IMR-90 (cell line): ENCODE results near the gene COA1. TPM values are rescaled to one million over a fixed set of nuclear protein-coding genes. Genes with fewer than 3 reads are reported as not detected.

Experiments used
- ATAC-seq: fragments of 200-7000 bp; cut with Tn5 transposase; 2 replicates; pipeline ENCODE4 v1.9.1; 2020; ENCODE audit warnings: low read depth, mild to moderate bottlenecking, moderate library complexity
- BruUV-seq: library from RNA; stranded (reverse); fragments of 400-500 nt; replicated peaks from 2 replicates; lab custom pipeline; 2021; lab: Mats Ljungman, UMichigan
- CTCF ChIA-PET: fragments of 300-600 bp; formaldehyde crosslinking; extraction: SDS; loops from one replicate; lab custom pipeline; 2021; ENCODE audit warnings: antibody characterized with exemption; lab: Yijun Ruan, JAX
- POLR2A ChIA-PET: fragments of 300-600 bp; sonication (Branson Sonifier 250); formaldehyde crosslinking; loops from one replicate; lab custom pipeline; 2022; ENCODE audit warnings: antibody characterized with exemption; ENCODE audit not compliant: unreplicated experiment; lab: Charles Lee
- DNase-seq: peaks from one replicate; pipeline ENCODE4 v3.0.0; 2013
- H2AFZ ChIP-seq: replicated peaks from 2 replicates; pipeline ENCODE3; 2013; ENCODE audit warnings: low read length, mild to moderate bottlenecking; ENCODE audit not compliant: poor library complexity
- H2AK5ac ChIP-seq: 2 replicates; pipeline ENCODE4 v1.6.1; 2013; ENCODE audit warnings: low read depth, low read length, inconsistent platforms
- H2AK9ac ChIP-seq: replicated peaks from 2 replicates; pipeline ENCODE3; 2013; ENCODE audit warnings: mild to moderate bottlenecking, low read depth, low read length, moderate library complexity; ENCODE audit not compliant: poor library complexity
- H2BK120ac ChIP-seq: 2 replicates; pipeline ENCODE4 v1.6.1; 2013; ENCODE audit warnings: low read depth, low read length, inconsistent platforms
- H2BK15ac ChIP-seq: 3 replicates; pipeline ENCODE4 v1.6.1; 2013; ENCODE audit warnings: low read depth, low read length, inconsistent platforms
- H2BK20ac ChIP-seq: 2 replicates; pipeline ENCODE4 v1.6.1; 2013; ENCODE audit warnings: low read depth, mild to moderate bottlenecking, inconsistent platforms, low read length, moderate library complexity
- H2BK5ac ChIP-seq: 2 replicates; pipeline ENCODE4 v1.6.1; 2013; ENCODE audit warnings: mild to moderate bottlenecking, low read depth, low read length, inconsistent platforms; ENCODE audit not compliant: poor library complexity, severe bottlenecking
- H3K14ac ChIP-seq: replicated peaks from 2 replicates; pipeline ENCODE4 v1.6.1; 2013; ENCODE audit warnings: low read depth, low read length, inconsistent platforms
- H3K18ac ChIP-seq: 2 replicates; pipeline ENCODE4 v1.6.1; 2013; ENCODE audit warnings: low read depth, low read length, control low read depth
- H3K23ac ChIP-seq: 2 replicates; pipeline ENCODE4 v1.6.1; 2013; ENCODE audit warnings: low read depth, low read length, inconsistent platforms
- H3K27ac ChIP-seq: 2 replicates; pipeline ENCODE4 v1.5.1; 2013; ENCODE audit warnings: mild to moderate bottlenecking, control low read depth, low read length; ENCODE audit not compliant: insufficient read depth
- H3K27me3 ChIP-seq: 2 replicates; pipeline ENCODE4 v1.6.1; 2013; ENCODE audit warnings: low read length; ENCODE audit not compliant: control insufficient read depth, insufficient read depth
- H3K36me3 ChIP-seq: 2 replicates; pipeline ENCODE4 v1.6.1; 2013; ENCODE audit warnings: low read length, mixed read lengths; ENCODE audit not compliant: control insufficient read depth, insufficient read depth
- H3K4ac ChIP-seq: 2 replicates; pipeline ENCODE4 v1.6.1; 2013; ENCODE audit warnings: low read depth, low read length, inconsistent platforms
- H3K4me1 ChIP-seq: 2 replicates; pipeline ENCODE4 v1.6.1; 2013; ENCODE audit warnings: low read length, mixed read lengths; ENCODE audit not compliant: control insufficient read depth, insufficient read depth
- H3K4me2 ChIP-seq: 2 replicates; pipeline ENCODE4 v1.6.1; 2013; ENCODE audit warnings: low read depth, mild to moderate bottlenecking, control low read depth, low read length, moderate library complexity
- H3K4me3 ChIP-seq: 2 replicates; pipeline ENCODE4 v1.5.1; 2013; ENCODE audit warnings: low read depth, mild to moderate bottlenecking, control low read depth, low read length, moderate library complexity; ENCODE audit not compliant: insufficient read depth
- H3K56ac ChIP-seq: 2 replicates; pipeline ENCODE4 v1.6.1; 2013; ENCODE audit warnings: low read length, inconsistent platforms; ENCODE audit not compliant: insufficient read depth; ENCODE audit errors: extremely low read depth
- H3K79me1 ChIP-seq, 2 experiments: 2 replicates each; pipeline ENCODE4 v1.6.1; 2013; ENCODE audit warnings: low read length in 2 of 2, inconsistent platforms in 1 of 2, low read depth in 1 of 2
- H3K9ac ChIP-seq: 2 replicates; pipeline ENCODE4 v1.6.1; 2013; ENCODE audit warnings: low read depth, low read length, control low read depth
- H3K9me1 ChIP-seq: 2 replicates; pipeline ENCODE4 v1.6.1; 2013; ENCODE audit warnings: low read length, inconsistent platforms; ENCODE audit not compliant: insufficient read depth
- H3K9me3 ChIP-seq: 2 replicates; pipeline ENCODE4 v1.6.1; 2013; ENCODE audit warnings: low read length; ENCODE audit not compliant: control insufficient read depth, insufficient read depth
- H4K20me1 ChIP-seq: 2 replicates; pipeline ENCODE4 v1.6.1; 2013; ENCODE audit warnings: low read length, inconsistent platforms; ENCODE audit not compliant: insufficient read depth
- H4K5ac ChIP-seq: 2 replicates; pipeline ENCODE4 v1.6.1; 2013; ENCODE audit warnings: mild to moderate bottlenecking, low read depth, low read length, control low read depth
- H4K8ac ChIP-seq, 2 experiments: 2 replicates each; pipeline ENCODE4 v1.6.1; 2013; ENCODE audit warnings: low read depth in 2 of 2, low read length in 2 of 2, control low read depth in 1 of 2, inconsistent platforms in 1 of 2
- H4K91ac ChIP-seq: 2 replicates; pipeline ENCODE4 v1.6.1; 2013; ENCODE audit warnings: low read depth, low read length, inconsistent platforms; ENCODE audit not compliant: insufficient read depth
- CHD1 ChIP-seq: IDR thresholded peaks from 2 replicates; pipeline ENCODE4 v1.6.1; 2012; ENCODE audit warnings: low read depth, low read length, improper control_type of control experiment
- FOS ChIP-seq: fragments of 150-350 bp; IDR thresholded peaks from 2 replicates; pipeline ENCODE4 v1.6.1; 2016; ENCODE audit warnings: low read depth, low read length
- MAFK ChIP-seq: IDR thresholded peaks from 2 replicates; pipeline ENCODE4 v1.6.1; 2012; ENCODE audit warnings: low read depth, low read length, improper control_type of control experiment
- MAZ ChIP-seq: IDR thresholded peaks from 2 replicates; pipeline ENCODE4 v1.6.1; 2012; ENCODE audit warnings: low read depth, mild to moderate bottlenecking, low read length, improper control_type of control experiment, moderate library complexity, borderline replicate concordance
- MXI1 ChIP-seq: IDR thresholded peaks from 2 replicates; pipeline ENCODE4 v1.6.1; 2012; ENCODE audit warnings: low read depth, mild to moderate bottlenecking, low read length, moderate library complexity, borderline replicate concordance
- NFE2L2 ChIP-seq: fragments of 150-350 bp; IDR thresholded peaks from 2 replicates; pipeline ENCODE4 v1.6.1; 2016; ENCODE audit warnings: low read depth, mild to moderate bottlenecking, low read length
- POLR2A ChIP-seq: IDR thresholded peaks from 2 replicates; pipeline ENCODE4 v1.6.1; 2012; ENCODE audit warnings: mild to moderate bottlenecking, low read depth, low read length
- RAD21 ChIP-seq: IDR thresholded peaks from 2 replicates; pipeline ENCODE4 v1.6.1; 2012; ENCODE audit warnings: low read length, improper control_type of control experiment
- RCOR1 ChIP-seq: IDR thresholded peaks from 2 replicates; pipeline ENCODE4 v1.6.1; 2012; ENCODE audit warnings: mild to moderate bottlenecking, low read length, improper control_type of control experiment; ENCODE audit not compliant: insufficient replicate concordance
- WGBS, 2 experiments: methylation state at CpG; one replicate each; pipeline versions ENCODE4 v1.1.5 to v1.1.7; 2013; ENCODE audit warnings: missing lambda C conversion rate in 2 of 2; ENCODE audit not compliant: insufficient read length in 1 of 2; ENCODE audit errors: extremely low coverage in 2 of 2; 5-methylcytosine and 5-hydroxymethylcytosine counted together
- dilution Hi-C: fragments of 300-500 bp; cut with HindIII; formaldehyde crosslinking; loops from one replicate; pipeline ENCODE4 v1.14.3; 2018; ENCODE audit warnings: low sequenced_read_pairs; ENCODE audit not compliant: unreplicated experiment
- in situ Hi-C: fragments of 300-500 bp; cut with MboI; formaldehyde crosslinking; loops from 3 replicates; pipeline ENCODE4 v1.14.3; 2019; ENCODE audit warnings: low sequenced_read_pairs, inconsistent platforms, mixed read lengths
- intact Hi-C: fragments of 100-400 bp; cut with micrococcal nuclease; formaldehyde crosslinking; loops from 2 replicates; pipeline ENCODE4 v1.10.0; 2022
- polyA plus RNA-seq, 3 experiments: library from polyadenylated mRNA; depleted of rRNA; stranded (reverse); fragments of >200 nt; gene quantifications; 2 replicates each; pipeline ENCODE4 v1.2.3, GENCODE V29; 2012; ENCODE audit warnings: low replicate concordance in 1 of 3
- total RNA-seq: library from RNA; depleted of rRNA; stranded (reverse); fragments of >200 nt; gene quantifications from 2 replicates; pipeline ENCODE4 v1.2.3, GENCODE V29; 2012
- TF ChIP-seq, protein P1 (sequence below): conservative IDR thresholded peaks from 2 replicates; pipeline ENCODE4 v1.5.1; 2012; ENCODE audit warnings: mild to moderate bottlenecking, low read depth, low read length, improper control_type of control experiment
- TF ChIP-seq, protein P2 (sequence below): fragments of 150-350 bp; IDR thresholded peaks from 2 replicates; pipeline ENCODE4 v1.6.1; 2017; ENCODE audit warnings: mild to moderate bottlenecking, antibody characterized with exemption, low read length, low read depth

The COA1 gene
- total and polyA plus RNA-seq, 2 of the 4 experiments (the other 2 are of a cell fraction): 34.2 to 59.5 TPM

DNA sequence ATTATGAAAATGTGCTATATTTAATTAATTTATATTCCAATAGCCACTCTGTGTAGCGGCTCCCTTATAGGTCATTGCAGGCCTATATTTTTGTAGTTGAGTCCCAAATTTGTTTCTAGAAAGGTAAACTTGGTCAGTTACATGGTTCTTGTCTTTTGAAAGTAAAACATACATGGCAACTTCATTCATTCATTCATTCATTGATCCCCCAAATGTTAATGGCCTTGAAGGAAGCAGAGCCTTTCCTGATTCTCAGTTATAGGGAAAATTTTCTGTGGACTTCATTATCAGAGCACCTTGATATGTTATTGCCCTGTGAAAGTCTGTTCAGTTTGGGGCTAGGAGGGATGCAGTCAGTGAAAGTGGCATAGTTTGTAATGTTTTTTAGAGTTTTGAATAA lies 32.1 kb upstream of the COA1 start:
- Histone ChIP-seq H3K9ac (no peak overlapping the region), H2BK20ac (no peak overlapping the region), H3K27ac (no peak overlapping the region), H3K23ac (no peak overlapping the region), H2AK5ac (no peak overlapping the region), H3K56ac (no peak overlapping the region), H2AK9ac (no peak overlapping the region), H2BK5ac (no peak overlapping the region), H3K4me3 (no peak overlapping the region), H3K4me1 (peaks cover 18% of the 10 kb centered on the region), H3K4me2 (no peak overlapping the region), H4K20me1 (no peaks in the 10 kb centered on the region; the same call in 1 of the 2 replicates), H3K36me3 (no peaks in the 10 kb centered on the region), H2BK120ac (no peak overlapping the region), H4K91ac (no peak overlapping the region), H3K79me1 (peaks cover 5 to 24% of the 10 kb centered on the region in 2 experiments; a peak in 3 of 4 replicates), H3K27me3 (no peaks in the 10 kb centered on the region), H3K9me3 (no peaks in the 10 kb centered on the region), H3K9me1 (peaks cover 15% of the 10 kb centered on the region; the same call in 1 of the 2 replicates), H4K5ac (no peak overlapping the region), H3K4ac (no peak overlapping the region), H3K18ac (no peak overlapping the region), H2AFZ (no peak overlapping the region), H3K14ac (no peak overlapping the region), H4K8ac (no peak overlapping the region), H2BK15ac (no peak overlapping the region)
- WGBS, 2 experiments: no CpG with 5 or more reads among the region's 1 CpG
- ATAC-seq (no peak), DNase-seq (no peak)
- ChIA-PET POLR2A (no interaction called here), CTCF (no interaction called here)
- BruUV-seq: no TSS peak
- TF ChIP-seq POLR2A (no peak), MAFK (no peak), FOS (no peak), MAZ (no peak), CHD1 (no peak), RAD21 (no peak), NFE2L2 (no peak), RCOR1 (no peak), MXI1 (no peak)
- TF ChIP-seq, protein P1, sequence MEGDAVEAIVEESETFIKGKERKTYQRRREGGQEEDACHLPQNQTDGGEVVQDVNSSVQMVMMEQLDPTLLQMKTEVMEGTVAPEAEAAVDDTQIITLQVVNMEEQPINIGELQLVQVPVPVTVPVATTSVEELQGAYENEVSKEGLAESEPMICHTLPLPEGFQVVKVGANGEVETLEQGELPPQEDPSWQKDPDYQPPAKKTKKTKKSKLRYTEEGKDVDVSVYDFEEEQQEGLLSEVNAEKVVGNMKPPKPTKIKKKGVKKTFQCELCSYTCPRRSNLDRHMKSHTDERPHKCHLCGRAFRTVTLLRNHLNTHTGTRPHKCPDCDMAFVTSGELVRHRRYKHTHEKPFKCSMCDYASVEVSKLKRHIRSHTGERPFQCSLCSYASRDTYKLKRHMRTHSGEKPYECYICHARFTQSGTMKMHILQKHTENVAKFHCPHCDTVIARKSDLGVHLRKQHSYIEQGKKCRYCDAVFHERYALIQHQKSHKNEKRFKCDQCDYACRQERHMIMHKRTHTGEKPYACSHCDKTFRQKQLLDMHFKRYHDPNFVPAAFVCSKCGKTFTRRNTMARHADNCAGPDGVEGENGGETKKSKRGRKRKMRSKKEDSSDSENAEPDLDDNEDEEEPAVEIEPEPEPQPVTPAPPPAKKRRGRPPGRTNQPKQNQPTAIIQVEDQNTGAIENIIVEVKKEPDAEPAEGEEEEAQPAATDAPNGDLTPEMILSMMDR: no peak
- TF ChIP-seq, protein P2, sequence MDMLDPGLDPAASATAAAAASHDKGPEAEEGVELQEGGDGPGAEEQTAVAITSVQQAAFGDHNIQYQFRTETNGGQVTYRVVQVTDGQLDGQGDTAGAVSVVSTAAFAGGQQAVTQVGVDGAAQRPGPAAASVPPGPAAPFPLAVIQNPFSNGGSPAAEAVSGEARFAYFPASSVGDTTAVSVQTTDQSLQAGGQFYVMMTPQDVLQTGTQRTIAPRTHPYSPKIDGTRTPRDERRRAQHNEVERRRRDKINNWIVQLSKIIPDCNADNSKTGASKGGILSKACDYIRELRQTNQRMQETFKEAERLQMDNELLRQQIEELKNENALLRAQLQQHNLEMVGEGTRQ: no peak
- in situ Hi-C loops: no loop called here
- dilution Hi-C loops: no loop called here
- intact Hi-C loops: no loop called here
